ENCODE results near the gene ARHGAP19. TPM values are rescaled to one million over a fixed set of nuclear protein-coding genes. Genes with fewer than 3 reads are reported as not detected.

ARHGAP19 gene
- total and polyA plus RNA-seq, 9 of the 15 experiments (the other 6 are each of a cell fraction or from before 2014, with no cell fraction given): 14.8 to 49.5 (median 26.8) TPM

GRCh38 chr10:97270523-97271154 is 21.8 kb downstream of the ARHGAP19 start:
- in situ Hi-C loops (cut with MboI): no loop called here
- no TSS peak for BruUV-seq (replicated peaks)
- POLR2A ChIA-PET: no interaction called here

More at GRCh38 chr10:97270523-97271154, 21.8 kb downstream of the ARHGAP19 start:
- no peak overlapping the region for H3K4me2 ChIP-seq (ENCODE audit: insufficient read depth, low read length)
- no peak overlapping the region for H3K9ac ChIP-seq (ENCODE audit: insufficient read depth in 1 of 2, low read depth in 2 of 2, low read length in 2 of 2)
- H3K79me2 ChIP-seq (ENCODE audit: control insufficient read depth, insufficient read depth, low read length): peaks cover 39% of the 10 kb centered on the region
- no peaks in the 10 kb centered on the region for H3K27me3 ChIP-seq (ENCODE audit: control insufficient read depth in 2 of 2, insufficient read depth in 2 of 2, low read length in 2 of 2)
- CTCF ChIA-PET (ENCODE audit: low intra/inter-chr PET ratio): interaction anchor here (0.6 kb wide), 1 partner anchor 868 kb away, joined by 3 read pairs; no protein-coding TSS in a partner anchor
- H3K4me3 ChIP-seq: no peak overlapping the region
- H3K9me3 ChIP-seq (replicated peaks; ENCODE audit: control insufficient read depth, insufficient read depth, low read depth, low read length): peaks cover 7% of the 10 kb centered on the region
- H3K27ac ChIP-seq (ENCODE audit: extremely low read depth, low read depth, low read length): no peak overlapping the region
- H3K4me1 ChIP-seq (replicated peaks in 1 of 2; ENCODE audit: control insufficient read depth in 2 of 2, insufficient read depth in 2 of 2, low read length in 2 of 2): no peaks in the 10 kb centered on the region
- FAIRE-seq (no peak), ATAC-seq (no peak), DNase-seq (ENCODE audit: extremely low read depth in 1 of 4, low spot score in 3 of 4) (peak in 2 of 4 experiments; percentile 12 to 18)
- H2AFZ ChIP-seq (ENCODE audit: low read depth, low read length): no peak overlapping the region
- intact Hi-C loops (cut with micrococcal nuclease): no loop called here
- H4K20me1 ChIP-seq (replicated peaks; ENCODE audit: control insufficient read depth, insufficient read depth, low read length): no peaks in the 10 kb centered on the region
- 0 out of 3 replicates have a peak, but pooled peaks of 1 of the 2 experiments have one; percentile 29 for TF ChIP-seq CBX3 (IDR thresholded peaks at IDR 0.05; ENCODE audit: borderline replicate concordance in 1 of 2, low read length in 2 of 2)
- no peak for TF ChIP-seq ZNF280B (CRISPR knock-in tag; IDR thresholded peaks at IDR 0.05)
- no peak for TF ChIP-seq BACH1 (tag; IDR thresholded peaks at IDR 0.05)
- no peak for TF ChIP-seq PTRF (tag; IDR thresholded peaks at IDR 0.05)
- peak; percentile 41 to 58; a peak in 2 of 4 replicates for TF ChIP-seq TRIM24 (IDR thresholded peaks at IDR 0.05)
- TF ChIP-seq ZBTB49 (CRISPR knock-in tag; IDR thresholded peaks at IDR 0.05; ENCODE audit: borderline replicate concordance): no peak
- TF ChIP-seq CREB3L1 (IDR thresholded peaks at IDR 0.05; ENCODE audit: borderline replicate concordance, low read depth): no peak
- TF ChIP-seq ZNF12 (CRISPR knock-in tag; IDR thresholded peaks at IDR 0.05): no peak
- TF ChIP-seq ZNF146 (CRISPR knock-in tag; IDR thresholded peaks at IDR 0.05; ENCODE audit: unreplicated experiment): no peak
- no peak for TF ChIP-seq E2F8 (IDR thresholded peaks at IDR 0.05; ENCODE audit: low read depth, partially characterized antibody)
- 77% methylated on average over 3 of the region's 3 CpGs for WGBS (ENCODE audit: insufficient coverage, low coverage, missing lambda C conversion rate)
- no peaks in the 10 kb centered on the region for H3K9me1 ChIP-seq (ENCODE audit: control insufficient read depth, insufficient read depth, low read length)
- H3K36me3 ChIP-seq (ENCODE audit: control insufficient read depth, insufficient read depth, low read length): peaks cover 6% of the 10 kb centered on the region; the same call in 2 of the 3 replicates

Measured in K562 (cell line).